Upper lobe of left lung (tissue), 4 donors: ENCODE results near the gene NFKB1.

ENCODE experiments used
- POLR2AphosphoS5 ChIP-seq, 2 donors: sonication (generic); formaldehyde crosslinking; IDR thresholded peaks; one replicate each; pipeline ENCODE4 v1.5.1; 2017; ENCODE audit warnings: antibody characterized with exemption in 2 of 2
- TF ChIP-seq, protein P1 (sequence below), 6 experiments: fragments of 450-650 bp in 4 of 6; fragments of 200-600 bp in 2 of 6; sonication (generic) in 2 of 6; IDR thresholded peaks; one replicate each; pipeline ENCODE4 v1.5.1; 2016 to 2019; ENCODE audit warnings: antibody characterized with exemption in 6 of 6

GRCh38 chr4:102517753-102518152 lies 16.6 kb downstream of the NFKB1 start:
- TF ChIP-seq, protein P1, sequence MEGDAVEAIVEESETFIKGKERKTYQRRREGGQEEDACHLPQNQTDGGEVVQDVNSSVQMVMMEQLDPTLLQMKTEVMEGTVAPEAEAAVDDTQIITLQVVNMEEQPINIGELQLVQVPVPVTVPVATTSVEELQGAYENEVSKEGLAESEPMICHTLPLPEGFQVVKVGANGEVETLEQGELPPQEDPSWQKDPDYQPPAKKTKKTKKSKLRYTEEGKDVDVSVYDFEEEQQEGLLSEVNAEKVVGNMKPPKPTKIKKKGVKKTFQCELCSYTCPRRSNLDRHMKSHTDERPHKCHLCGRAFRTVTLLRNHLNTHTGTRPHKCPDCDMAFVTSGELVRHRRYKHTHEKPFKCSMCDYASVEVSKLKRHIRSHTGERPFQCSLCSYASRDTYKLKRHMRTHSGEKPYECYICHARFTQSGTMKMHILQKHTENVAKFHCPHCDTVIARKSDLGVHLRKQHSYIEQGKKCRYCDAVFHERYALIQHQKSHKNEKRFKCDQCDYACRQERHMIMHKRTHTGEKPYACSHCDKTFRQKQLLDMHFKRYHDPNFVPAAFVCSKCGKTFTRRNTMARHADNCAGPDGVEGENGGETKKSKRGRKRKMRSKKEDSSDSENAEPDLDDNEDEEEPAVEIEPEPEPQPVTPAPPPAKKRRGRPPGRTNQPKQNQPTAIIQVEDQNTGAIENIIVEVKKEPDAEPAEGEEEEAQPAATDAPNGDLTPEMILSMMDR (IDR thresholded peaks at IDR 0.05) = no peak
- no peak for TF ChIP-seq POLR2AphosphoS5 (IDR thresholded peaks at IDR 0.05)
